K562 (cell line): ENCODE data around the gene RNU11. TPM values are rescaled to one million over a fixed set of nuclear protein-coding genes. Genes with fewer than 3 reads are reported as not detected.

ENCODE experiments used
- ADNP ChIP-seq: fragments of 200-800 bp; sonication (Bioruptor generic); IDR thresholded peaks from 2 replicates; pipeline ENCODE4 v1.6.1; 2016; ENCODE audit warnings: missing genetic modification characterization, missing compliant biosample characterization
- NR2C1 ChIP-seq, 2 experiments: fragments of 450-650 bp; IDR thresholded peaks; 2 replicates each; pipeline ENCODE4 v1.6.1; 2017; ENCODE audit warnings: mild to moderate bottlenecking in 2 of 2, antibody characterized with exemption in 1 of 2, inconsistent platforms in 1 of 2, missing compliant biosample characterization in 1 of 2, missing genetic modification characterization in 1 of 2
- NR3C1 ChIP-seq: sonication (generic); formaldehyde crosslinking; IDR thresholded peaks from 2 replicates; pipeline ENCODE4 v1.8.1; 2022; ENCODE audit warnings: missing genetic modification reagents
- RBM22 ChIP-seq: fragments of 200-400 bp; formaldehyde crosslinking; IDR thresholded peaks from 2 replicates; pipeline ENCODE4 v1.6.1; 2018; ENCODE audit warnings: low read length, low read depth; ENCODE audit not compliant: poor library complexity, severe bottlenecking
- STAT5A ChIP-seq: IDR thresholded peaks from 2 replicates; pipeline ENCODE4 v1.6.1; 2012; ENCODE audit warnings: low read length, inconsistent platforms, borderline replicate concordance
- TRIM28 ChIP-seq: fragments of 450-650 bp; IDR thresholded peaks from 2 replicates; pipeline ENCODE4 v1.6.1; 2017
- ZBTB17 ChIP-seq: fragments of 450-650 bp; formaldehyde crosslinking; IDR thresholded peaks from 2 replicates; pipeline ENCODE4 v1.4.0; 2020; ENCODE audit warnings: mild to moderate bottlenecking
- ZNF444 ChIP-seq: fragments of 250-450 bp; sonication (Bioruptor Pico); IDR thresholded peaks from 2 replicates; pipeline ENCODE4 v1.4.0; 2020; ENCODE audit warnings: mild to moderate bottlenecking, moderate library complexity
- ZNF668 ChIP-seq: fragments of 250-450 bp; sonication (Bioruptor Pico); IDR thresholded peaks from 2 replicates; pipeline ENCODE4 v1.8.0; 2022; ENCODE audit warnings: mild to moderate bottlenecking, inconsistent platforms
- polyA plus RNA-seq, 8 experiments: library from polyadenylated mRNA; depleted of rRNA in 4 of 8; stranded (reverse) in 5 of 8; unstranded in 3 of 8; fragments of >200 nt; fragmentation: Nextera tagmentation in 2 of 8; fragmentation: Illumina TruSeq in 1 of 8; extraction: Ambion mirVana in 2 of 8; extraction: Trizol in 1 of 8; gene quantifications; 2 replicates each; pipeline versions ENCODE4 v1.2.1 to v1.2.3, GENCODE V29; 2011 to 2014; ENCODE audit warnings: inconsistent platforms in 1 of 8, missing spikeins in 1 of 8
- total RNA-seq, 7 experiments: library from RNA; depleted of rRNA in 6 of 7; stranded (reverse); fragments of >200 nt in 6 of 7; fragmentation: Illumina TruSeq in 2 of 7; extraction: Trizol in 2 of 7; gene quantifications; 2 replicates each; pipeline versions ENCODE4 v1.2.1 to v1.2.3, GENCODE V29; 2011 to 2021; ENCODE audit warnings: low replicate concordance in 1 of 7
- TF ChIP-seq, protein P1 (sequence below): fragments of 450-650 bp; IDR thresholded peaks from 2 replicates; pipeline ENCODE4 v1.6.1; 2016; ENCODE audit warnings: mild to moderate bottlenecking, moderate library complexity
- TF ChIP-seq, protein P2 (sequence below): fragments of 250-450 bp; sonication (Bioruptor Pico); IDR thresholded peaks from 2 replicates; pipeline ENCODE4 v1.5.0; 2021; ENCODE audit warnings: mild to moderate bottlenecking, borderline replicate concordance
- TF ChIP-seq, protein P3 (sequence below): fragments of 450-650 bp; formaldehyde crosslinking; IDR thresholded peaks from 2 replicates; pipeline ENCODE4 v1.4.0; 2020; ENCODE audit warnings: mild to moderate bottlenecking, moderate library complexity

The RNU11 gene
- total and polyA plus RNA-seq, 9 of the 15 experiments (the other 6 are each of a cell fraction or from before 2014, with no cell fraction given), result not detected

DNA sequence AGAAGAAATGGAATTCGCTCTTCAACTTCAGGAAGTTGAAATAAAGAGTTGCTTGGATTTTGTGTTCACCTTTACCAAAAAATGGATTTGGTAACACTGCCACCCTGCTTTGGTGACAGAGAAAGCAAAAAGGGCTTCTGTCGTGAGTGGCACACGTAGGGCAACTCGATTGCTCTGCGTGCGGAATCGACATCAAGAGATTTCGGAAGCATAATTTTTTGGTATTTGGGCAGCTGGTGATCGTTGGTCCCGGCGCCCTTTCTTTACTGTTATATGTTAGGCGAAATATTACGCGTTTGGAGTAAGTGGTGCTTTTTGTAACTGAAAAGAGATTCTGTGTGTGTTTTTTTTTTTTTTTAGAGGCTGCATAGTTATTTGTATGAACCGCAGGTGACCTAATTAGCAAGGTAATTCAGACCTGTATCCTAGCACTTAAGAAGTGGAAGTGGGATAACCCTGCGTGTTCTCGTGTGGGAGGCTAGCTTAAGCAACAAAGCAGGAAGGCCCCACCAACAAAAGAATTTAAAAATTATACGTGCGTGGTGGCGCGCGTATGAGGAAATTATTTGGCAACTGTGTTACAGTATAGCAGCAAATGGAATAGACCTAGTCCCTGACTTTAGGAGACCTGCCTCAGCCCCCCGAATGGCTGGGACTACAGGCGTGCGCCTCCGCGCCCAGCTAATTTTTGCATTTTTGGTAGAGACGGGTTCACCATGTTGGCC, at the start of gene RNU11 (continued):
- TF ChIP-seq, protein P1, sequence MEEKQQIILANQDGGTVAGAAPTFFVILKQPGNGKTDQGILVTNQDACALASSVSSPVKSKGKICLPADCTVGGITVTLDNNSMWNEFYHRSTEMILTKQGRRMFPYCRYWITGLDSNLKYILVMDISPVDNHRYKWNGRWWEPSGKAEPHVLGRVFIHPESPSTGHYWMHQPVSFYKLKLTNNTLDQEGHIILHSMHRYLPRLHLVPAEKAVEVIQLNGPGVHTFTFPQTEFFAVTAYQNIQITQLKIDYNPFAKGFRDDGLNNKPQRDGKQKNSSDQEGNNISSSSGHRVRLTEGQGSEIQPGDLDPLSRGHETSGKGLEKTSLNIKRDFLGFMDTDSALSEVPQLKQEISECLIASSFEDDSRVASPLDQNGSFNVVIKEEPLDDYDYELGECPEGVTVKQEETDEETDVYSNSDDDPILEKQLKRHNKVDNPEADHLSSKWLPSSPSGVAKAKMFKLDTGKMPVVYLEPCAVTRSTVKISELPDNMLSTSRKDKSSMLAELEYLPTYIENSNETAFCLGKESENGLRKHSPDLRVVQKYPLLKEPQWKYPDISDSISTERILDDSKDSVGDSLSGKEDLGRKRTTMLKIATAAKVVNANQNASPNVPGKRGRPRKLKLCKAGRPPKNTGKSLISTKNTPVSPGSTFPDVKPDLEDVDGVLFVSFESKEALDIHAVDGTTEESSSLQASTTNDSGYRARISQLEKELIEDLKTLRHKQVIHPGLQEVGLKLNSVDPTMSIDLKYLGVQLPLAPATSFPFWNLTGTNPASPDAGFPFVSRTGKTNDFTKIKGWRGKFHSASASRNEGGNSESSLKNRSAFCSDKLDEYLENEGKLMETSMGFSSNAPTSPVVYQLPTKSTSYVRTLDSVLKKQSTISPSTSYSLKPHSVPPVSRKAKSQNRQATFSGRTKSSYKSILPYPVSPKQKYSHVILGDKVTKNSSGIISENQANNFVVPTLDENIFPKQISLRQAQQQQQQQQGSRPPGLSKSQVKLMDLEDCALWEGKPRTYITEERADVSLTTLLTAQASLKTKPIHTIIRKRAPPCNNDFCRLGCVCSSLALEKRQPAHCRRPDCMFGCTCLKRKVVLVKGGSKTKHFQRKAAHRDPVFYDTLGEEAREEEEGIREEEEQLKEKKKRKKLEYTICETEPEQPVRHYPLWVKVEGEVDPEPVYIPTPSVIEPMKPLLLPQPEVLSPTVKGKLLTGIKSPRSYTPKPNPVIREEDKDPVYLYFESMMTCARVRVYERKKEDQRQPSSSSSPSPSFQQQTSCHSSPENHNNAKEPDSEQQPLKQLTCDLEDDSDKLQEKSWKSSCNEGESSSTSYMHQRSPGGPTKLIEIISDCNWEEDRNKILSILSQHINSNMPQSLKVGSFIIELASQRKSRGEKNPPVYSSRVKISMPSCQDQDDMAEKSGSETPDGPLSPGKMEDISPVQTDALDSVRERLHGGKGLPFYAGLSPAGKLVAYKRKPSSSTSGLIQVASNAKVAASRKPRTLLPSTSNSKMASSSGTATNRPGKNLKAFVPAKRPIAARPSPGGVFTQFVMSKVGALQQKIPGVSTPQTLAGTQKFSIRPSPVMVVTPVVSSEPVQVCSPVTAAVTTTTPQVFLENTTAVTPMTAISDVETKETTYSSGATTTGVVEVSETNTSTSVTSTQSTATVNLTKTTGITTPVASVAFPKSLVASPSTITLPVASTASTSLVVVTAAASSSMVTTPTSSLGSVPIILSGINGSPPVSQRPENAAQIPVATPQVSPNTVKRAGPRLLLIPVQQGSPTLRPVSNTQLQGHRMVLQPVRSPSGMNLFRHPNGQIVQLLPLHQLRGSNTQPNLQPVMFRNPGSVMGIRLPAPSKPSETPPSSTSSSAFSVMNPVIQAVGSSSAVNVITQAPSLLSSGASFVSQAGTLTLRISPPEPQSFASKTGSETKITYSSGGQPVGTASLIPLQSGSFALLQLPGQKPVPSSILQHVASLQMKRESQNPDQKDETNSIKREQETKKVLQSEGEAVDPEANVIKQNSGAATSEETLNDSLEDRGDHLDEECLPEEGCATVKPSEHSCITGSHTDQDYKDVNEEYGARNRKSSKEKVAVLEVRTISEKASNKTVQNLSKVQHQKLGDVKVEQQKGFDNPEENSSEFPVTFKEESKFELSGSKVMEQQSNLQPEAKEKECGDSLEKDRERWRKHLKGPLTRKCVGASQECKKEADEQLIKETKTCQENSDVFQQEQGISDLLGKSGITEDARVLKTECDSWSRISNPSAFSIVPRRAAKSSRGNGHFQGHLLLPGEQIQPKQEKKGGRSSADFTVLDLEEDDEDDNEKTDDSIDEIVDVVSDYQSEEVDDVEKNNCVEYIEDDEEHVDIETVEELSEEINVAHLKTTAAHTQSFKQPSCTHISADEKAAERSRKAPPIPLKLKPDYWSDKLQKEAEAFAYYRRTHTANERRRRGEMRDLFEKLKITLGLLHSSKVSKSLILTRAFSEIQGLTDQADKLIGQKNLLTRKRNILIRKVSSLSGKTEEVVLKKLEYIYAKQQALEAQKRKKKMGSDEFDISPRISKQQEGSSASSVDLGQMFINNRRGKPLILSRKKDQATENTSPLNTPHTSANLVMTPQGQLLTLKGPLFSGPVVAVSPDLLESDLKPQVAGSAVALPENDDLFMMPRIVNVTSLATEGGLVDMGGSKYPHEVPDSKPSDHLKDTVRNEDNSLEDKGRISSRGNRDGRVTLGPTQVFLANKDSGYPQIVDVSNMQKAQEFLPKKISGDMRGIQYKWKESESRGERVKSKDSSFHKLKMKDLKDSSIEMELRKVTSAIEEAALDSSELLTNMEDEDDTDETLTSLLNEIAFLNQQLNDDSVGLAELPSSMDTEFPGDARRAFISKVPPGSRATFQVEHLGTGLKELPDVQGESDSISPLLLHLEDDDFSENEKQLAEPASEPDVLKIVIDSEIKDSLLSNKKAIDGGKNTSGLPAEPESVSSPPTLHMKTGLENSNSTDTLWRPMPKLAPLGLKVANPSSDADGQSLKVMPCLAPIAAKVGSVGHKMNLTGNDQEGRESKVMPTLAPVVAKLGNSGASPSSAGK, result no peak
- TF ChIP-seq TRIM28, result peak; percentile 74; the same call in 1 of the 2 replicates
- TF ChIP-seq ZNF668 (CRISPR knock-in tag), result peak; percentile 83
- TF ChIP-seq ZBTB17, result peak; percentile 97
- TF ChIP-seq, protein P2, sequence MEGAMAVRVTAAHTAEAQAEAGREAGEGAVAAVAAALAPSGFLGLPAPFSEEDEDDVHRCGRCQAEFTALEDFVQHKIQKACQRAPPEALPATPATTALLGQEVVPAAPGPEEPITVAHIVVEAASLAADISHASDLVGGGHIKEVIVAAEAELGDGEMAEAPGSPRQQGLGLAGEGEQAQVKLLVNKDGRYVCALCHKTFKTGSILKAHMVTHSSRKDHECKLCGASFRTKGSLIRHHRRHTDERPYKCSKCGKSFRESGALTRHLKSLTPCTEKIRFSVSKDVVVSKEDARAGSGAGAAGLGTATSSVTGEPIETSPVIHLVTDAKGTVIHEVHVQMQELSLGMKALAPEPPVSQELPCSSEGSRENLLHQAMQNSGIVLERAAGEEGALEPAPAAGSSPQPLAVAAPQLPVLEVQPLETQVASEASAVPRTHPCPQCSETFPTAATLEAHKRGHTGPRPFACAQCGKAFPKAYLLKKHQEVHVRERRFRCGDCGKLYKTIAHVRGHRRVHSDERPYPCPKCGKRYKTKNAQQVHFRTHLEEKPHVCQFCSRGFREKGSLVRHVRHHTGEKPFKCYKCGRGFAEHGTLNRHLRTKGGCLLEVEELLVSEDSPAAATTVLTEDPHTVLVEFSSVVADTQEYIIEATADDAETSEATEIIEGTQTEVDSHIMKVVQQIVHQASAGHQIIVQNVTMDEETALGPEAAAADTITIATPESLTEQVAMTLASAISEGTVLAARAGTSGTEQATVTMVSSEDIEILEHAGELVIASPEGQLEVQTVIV (CRISPR knock-in tag), result peak; percentile 87
- no peak for TF ChIP-seq ADNP
- peak; percentile 73 for TF ChIP-seq RBM22
- TF ChIP-seq ZNF444, result peak; percentile 97
- TF ChIP-seq, protein P3, sequence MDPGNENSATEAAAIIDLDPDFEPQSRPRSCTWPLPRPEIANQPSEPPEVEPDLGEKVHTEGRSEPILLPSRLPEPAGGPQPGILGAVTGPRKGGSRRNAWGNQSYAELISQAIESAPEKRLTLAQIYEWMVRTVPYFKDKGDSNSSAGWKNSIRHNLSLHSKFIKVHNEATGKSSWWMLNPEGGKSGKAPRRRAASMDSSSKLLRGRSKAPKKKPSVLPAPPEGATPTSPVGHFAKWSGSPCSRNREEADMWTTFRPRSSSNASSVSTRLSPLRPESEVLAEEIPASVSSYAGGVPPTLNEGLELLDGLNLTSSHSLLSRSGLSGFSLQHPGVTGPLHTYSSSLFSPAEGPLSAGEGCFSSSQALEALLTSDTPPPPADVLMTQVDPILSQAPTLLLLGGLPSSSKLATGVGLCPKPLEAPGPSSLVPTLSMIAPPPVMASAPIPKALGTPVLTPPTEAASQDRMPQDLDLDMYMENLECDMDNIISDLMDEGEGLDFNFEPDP (CRISPR knock-in tag), result peak; percentile 98
- no peak for TF ChIP-seq NR2C1 (IDR thresholded peaks at IDR 0.05)
- TF ChIP-seq NR2C1 (tag; IDR thresholded peaks at IDR 0.05), result peak; percentile 58; the same call in 1 of the 2 replicates
- no peak; the same call in 1 of the 2 replicates for TF ChIP-seq NR3C1 (CRISPR knock-in tag)
- peak; percentile 94 for TF ChIP-seq STAT5A
